ENCODE measurements around the gene WBP2. TPM values are rescaled to one million over a fixed set of nuclear protein-coding genes. Genes with fewer than 3 reads are reported as not detected.

Gene WBP2
- total RNA-seq, 2 experiments from 2014 or later: 98.5 to 114 TPM

DNA sequence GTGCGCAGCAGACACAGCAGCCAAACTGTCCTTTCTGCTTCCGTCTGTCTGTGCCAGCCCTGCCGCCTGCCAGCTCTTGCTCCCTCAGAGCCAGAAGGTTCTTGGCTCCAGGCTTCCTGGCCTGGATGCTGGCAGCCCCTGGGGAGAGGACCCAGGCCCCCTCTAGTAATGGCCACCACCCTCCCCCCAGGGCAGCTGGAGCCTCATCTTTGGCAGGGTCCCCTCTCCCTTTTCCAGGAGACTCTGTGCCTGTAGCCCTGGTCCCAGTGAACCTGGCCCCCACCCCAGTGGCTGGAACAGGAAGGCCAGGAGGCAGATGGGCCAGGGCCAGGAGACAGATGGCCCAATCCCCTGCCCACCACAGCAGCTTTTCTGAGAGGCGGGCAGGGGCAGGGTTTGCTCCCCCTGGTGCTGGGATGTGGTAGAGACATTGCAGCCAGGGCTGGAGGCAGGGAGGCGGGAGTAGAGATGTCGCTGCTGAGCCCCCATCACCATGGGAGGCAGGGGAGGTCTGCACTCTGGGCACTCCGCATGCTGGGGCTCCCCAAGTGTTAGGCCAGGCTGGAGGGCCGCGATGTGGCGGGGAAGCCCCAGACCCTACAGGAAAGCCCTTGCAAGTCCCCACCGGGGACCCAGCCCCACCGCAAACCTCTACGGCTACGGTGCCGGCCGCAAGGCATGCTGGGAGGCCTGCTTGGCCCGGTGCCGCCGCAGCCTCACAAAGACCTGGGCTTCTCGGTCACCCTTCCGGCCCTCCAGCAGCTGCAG, 27.6 kb downstream of the WBP2 start:
- Histone ChIP-seq H3K9me3 (ENCODE audit: control insufficient read depth in 1 of 2, insufficient read depth in 1 of 2, low read length in 2 of 2) (peaks cover 0 to 4% of the 10 kb centered on the region in 2 experiments), H3K27ac (ENCODE audit: low read depth in 1 of 2, low read length in 2 of 2) (peak overlapping the region; percentile 39 to 46), H3K36me3 (ENCODE audit: insufficient read depth, low read length) (peaks cover 69% of the 10 kb centered on the region), H3K27me3 (ENCODE audit: control insufficient read depth in 1 of 2, insufficient read depth in 2 of 2, low read length in 2 of 2) (no peaks in the 10 kb centered on the region), H3K4me3 (ENCODE audit: low read length) (peak overlapping the region; percentile 32), H3K4me1 (ENCODE audit: insufficient read depth, low read length) (peaks cover 46% of the 10 kb centered on the region)
- ChIA-PET POLR2A (interaction anchor here (0.8 to 3.8 kb wide), 14 partner anchors 16 to 74 kb away, joined by 3 to 36 read pairs (median 4); partner anchors contain the start of genes GALK1, TRIM47, UNC13D and UNK), CTCF (interaction anchor here (0.7 to 5.9 kb wide), 6 partner anchors 27 to 74 kb away, joined by 3 to 51 read pairs (median 5); partner anchors contain the start of gene GALK1)
- ATAC-seq (ENCODE audit: poor library complexity) (peak; percentile 76), DNase-seq (peak; percentile 30 to 85 (median 61))
- TF ChIP-seq, protein P1, sequence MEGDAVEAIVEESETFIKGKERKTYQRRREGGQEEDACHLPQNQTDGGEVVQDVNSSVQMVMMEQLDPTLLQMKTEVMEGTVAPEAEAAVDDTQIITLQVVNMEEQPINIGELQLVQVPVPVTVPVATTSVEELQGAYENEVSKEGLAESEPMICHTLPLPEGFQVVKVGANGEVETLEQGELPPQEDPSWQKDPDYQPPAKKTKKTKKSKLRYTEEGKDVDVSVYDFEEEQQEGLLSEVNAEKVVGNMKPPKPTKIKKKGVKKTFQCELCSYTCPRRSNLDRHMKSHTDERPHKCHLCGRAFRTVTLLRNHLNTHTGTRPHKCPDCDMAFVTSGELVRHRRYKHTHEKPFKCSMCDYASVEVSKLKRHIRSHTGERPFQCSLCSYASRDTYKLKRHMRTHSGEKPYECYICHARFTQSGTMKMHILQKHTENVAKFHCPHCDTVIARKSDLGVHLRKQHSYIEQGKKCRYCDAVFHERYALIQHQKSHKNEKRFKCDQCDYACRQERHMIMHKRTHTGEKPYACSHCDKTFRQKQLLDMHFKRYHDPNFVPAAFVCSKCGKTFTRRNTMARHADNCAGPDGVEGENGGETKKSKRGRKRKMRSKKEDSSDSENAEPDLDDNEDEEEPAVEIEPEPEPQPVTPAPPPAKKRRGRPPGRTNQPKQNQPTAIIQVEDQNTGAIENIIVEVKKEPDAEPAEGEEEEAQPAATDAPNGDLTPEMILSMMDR (IDR thresholded peaks at IDR 0.05): peak; percentile 84
- Mint-ChIP-seq H3K27ac (peak overlapping the region; percentile 86), H3K4me1 (ENCODE audit: low read depth) (peaks cover 17% of the 10 kb centered on the region), H3K4me3 (peak overlapping the region; percentile 34), H3K27me3 (no peaks in the 10 kb centered on the region), H3K9me3 (no peaks in the 10 kb centered on the region), H3K36me3 (ENCODE audit: low read depth) (peaks cover 26% of the 10 kb centered on the region)
- intact Hi-C loops (cut with DNase I, micrococcal nuclease): loop anchor here in 1 of 2 experiments (2.0 to 5.0 kb wide), 3 partner anchors 40 to 75 kb away; partner anchors contain the start of gene GALK1

DNA sequence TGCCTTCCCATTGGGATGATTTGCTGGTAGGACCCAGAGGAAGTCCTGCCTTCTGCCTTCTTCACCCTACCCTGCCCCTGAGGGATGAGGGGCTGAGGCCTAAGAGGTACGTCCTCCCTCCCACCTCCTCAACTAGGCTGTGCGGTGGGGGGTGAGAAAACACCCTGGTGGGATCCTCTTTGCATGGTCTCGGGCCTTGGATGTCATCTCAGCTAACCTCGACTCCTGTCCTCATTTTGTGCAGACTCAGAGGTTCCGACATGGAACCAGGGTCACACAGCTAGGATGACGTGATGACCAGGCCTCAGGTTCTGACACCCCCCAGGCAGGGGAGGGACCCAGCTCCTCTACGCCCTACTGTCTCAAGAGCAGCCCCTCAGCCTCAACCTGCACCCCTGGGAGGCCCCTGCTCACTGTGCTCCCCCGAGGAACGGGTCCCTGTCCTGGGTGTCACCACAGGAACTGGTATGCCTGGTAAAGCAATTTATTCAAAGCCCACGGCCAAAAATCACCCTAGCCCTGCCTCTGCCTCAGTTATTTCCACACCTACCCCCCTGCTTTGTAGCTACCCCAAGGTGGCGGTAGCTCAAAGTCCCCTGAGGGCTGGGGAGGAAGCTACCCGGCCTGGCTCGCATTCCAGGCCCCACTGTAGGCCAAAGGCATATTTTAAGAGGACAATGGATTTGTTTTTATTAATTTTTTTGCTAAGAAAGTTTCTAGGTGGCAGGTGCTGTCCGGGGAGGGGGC, 28.4 kb downstream of the WBP2 start:
- peaks cover 68% of the 10 kb centered on the region for H3K36me3 ChIP-seq (ENCODE audit: insufficient read depth, low read length)
- intact Hi-C loops (cut with DNase I, micrococcal nuclease): loop anchor here in 1 of 2 experiments (2.0 to 5.0 kb wide), 3 partner anchors 39 to 74 kb away; partner anchors contain the start of gene GALK1
- H3K27ac ChIP-seq (ENCODE audit: low read depth in 1 of 2, low read length in 2 of 2): peak overlapping the region; percentile 39 to 46
- H3K27ac Mint-ChIP-seq: peak overlapping the region; percentile 55
- TF ChIP-seq, protein P1 (IDR thresholded peaks at IDR 0.05): no peak
- H3K27me3 Mint-ChIP-seq: no peaks in the 10 kb centered on the region
- no peak for DNase-seq
- H3K4me3 ChIP-seq (ENCODE audit: low read length): no peak overlapping the region
- no peak overlapping the region for H3K4me3 Mint-ChIP-seq
- POLR2A ChIA-PET: interaction anchor here (1.2 to 3.8 kb wide), 10 partner anchors 28 to 73 kb away, joined by 3 to 36 read pairs (median 9); partner anchors contain the start of genes GALK1, UNK and WBP2
- H3K4me1 Mint-ChIP-seq (ENCODE audit: low read depth): peaks cover 17% of the 10 kb centered on the region
- H3K36me3 Mint-ChIP-seq (ENCODE audit: low read depth): peaks cover 27% of the 10 kb centered on the region
- H3K27me3 ChIP-seq (ENCODE audit: control insufficient read depth in 1 of 2, insufficient read depth in 2 of 2, low read length in 2 of 2): no peaks in the 10 kb centered on the region
- no peak for ATAC-seq (ENCODE audit: poor library complexity)
- H3K9me3 Mint-ChIP-seq: no peaks in the 10 kb centered on the region
- peaks cover 0 to 4% of the 10 kb centered on the region in 2 experiments for H3K9me3 ChIP-seq (ENCODE audit: control insufficient read depth in 1 of 2, insufficient read depth in 1 of 2, low read length in 2 of 2)
- H3K4me1 ChIP-seq (ENCODE audit: insufficient read depth, low read length): peaks cover 46% of the 10 kb centered on the region
- CTCF ChIA-PET: interaction anchor here (0.7 to 5.9 kb wide), 6 partner anchors 28 to 73 kb away, joined by 3 to 51 read pairs (median 5); partner anchors contain the start of gene GALK1

DNA sequence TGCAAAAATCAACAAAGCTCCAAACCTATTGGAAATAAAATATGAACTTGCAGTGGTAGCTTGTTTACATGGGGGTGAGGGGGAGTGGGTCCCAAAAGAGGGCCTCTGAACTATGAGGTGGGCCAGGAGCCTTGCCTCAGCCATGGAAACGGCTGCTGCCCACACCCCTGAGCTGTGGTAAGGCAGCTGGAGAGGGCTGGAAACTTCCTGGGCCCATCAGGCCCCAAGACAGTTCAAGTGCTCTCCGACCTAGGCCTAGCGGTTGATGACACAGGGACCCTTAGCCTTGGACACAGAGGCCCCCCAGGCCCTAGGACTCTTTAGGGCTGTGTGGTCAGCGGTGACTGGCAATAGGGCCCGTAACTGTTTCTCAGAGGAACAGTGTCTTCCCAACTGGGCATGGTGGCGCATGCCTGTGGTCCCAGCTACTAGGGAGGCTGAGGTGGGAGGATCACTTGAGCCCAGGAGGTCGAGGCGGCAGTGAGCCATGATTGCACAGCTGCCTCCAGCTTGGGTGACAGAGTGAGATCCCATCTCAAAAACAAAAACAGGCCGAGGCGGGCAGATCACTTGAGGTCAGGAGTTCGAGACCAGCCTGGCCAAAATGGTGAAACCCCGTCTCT, 29.3 kb downstream of the WBP2 start:
- no peak overlapping the region for H3K27ac Mint-ChIP-seq
- Histone ChIP-seq H3K36me3 (ENCODE audit: insufficient read depth, low read length) (peaks cover 67% of the 10 kb centered on the region), H3K27ac (ENCODE audit: low read depth in 1 of 2, low read length in 2 of 2) (no peak overlapping the region), H3K4me1 (ENCODE audit: insufficient read depth, low read length) (peaks cover 49% of the 10 kb centered on the region), H3K4me3 (ENCODE audit: low read length) (no peak overlapping the region), H3K9me3 (ENCODE audit: control insufficient read depth in 1 of 2, insufficient read depth in 1 of 2, low read length in 2 of 2) (peaks cover 0 to 4% of the 10 kb centered on the region in 2 experiments), H3K27me3 (ENCODE audit: control insufficient read depth in 1 of 2, insufficient read depth in 2 of 2, low read length in 2 of 2) (no peaks in the 10 kb centered on the region)
- no peak overlapping the region for H3K4me3 Mint-ChIP-seq
- ChIA-PET POLR2A (interaction anchor here (1.0 to 3.8 kb wide), 6 partner anchors 29 to 61 kb away, joined by 3 to 36 read pairs (median 14); partner anchors contain the start of genes GALK1, UNK and WBP2), CTCF (interaction anchor here (1.9 to 5.9 kb wide), 2 partner anchors 61 to 72 kb away, joined by 10 to 51 read pairs; partner anchors contain the start of gene GALK1)
- TF ChIP-seq, protein P1 (IDR thresholded peaks at IDR 0.05): no peak
- DNase-seq (no peak), ATAC-seq (ENCODE audit: poor library complexity) (no peak)
- H3K36me3 Mint-ChIP-seq (ENCODE audit: low read depth): peaks cover 36% of the 10 kb centered on the region
- H3K27me3 Mint-ChIP-seq: no peaks in the 10 kb centered on the region
- H3K4me1 Mint-ChIP-seq (ENCODE audit: low read depth): peaks cover 26% of the 10 kb centered on the region
- intact Hi-C loops (cut with DNase I, micrococcal nuclease): loop anchor here in 1 of 2 experiments (2.0 to 5.0 kb wide), 3 partner anchors 39 to 73 kb away; partner anchors contain the start of gene GALK1
- no peaks in the 10 kb centered on the region for H3K9me3 Mint-ChIP-seq

All from CD4-positive, alpha-beta T cell (primary cell).